GM12873 (cell line): ENCODE data around the gene PTPN14.

Source experiments
- CTCF ChIP-seq: IDR thresholded peaks from 2 replicates; pipeline ENCODE4 v1.5.1; 2012; ENCODE audit warnings: low read depth, mild to moderate bottlenecking, moderate library complexity, low read length, control low read depth; ENCODE audit not compliant: insufficient read depth; ENCODE audit errors: missing control alignments

The PTPN14 gene

GRCh38 chr1:214565310-214565709 is 13.9 kb upstream of the PTPN14 start:
- TF ChIP-seq CTCF = no peak

- TF ChIP-seq CTCF = no peak
Observed at GRCh38 chr1:214563881-214564280, 12.5 kb upstream of the PTPN14 start.

GRCh38 chr1:214557952-214558735 is 6.7 kb upstream of the PTPN14 start:
- no peak for TF ChIP-seq CTCF

- no peak for TF ChIP-seq CTCF
Observed at GRCh38 chr1:214553142-214553710, 1.8 kb upstream of the PTPN14 start.

GRCh38 chr1:214552174-214552608 is 789 bp upstream of the PTPN14 start:
- no peak for TF ChIP-seq CTCF

GRCh38 chr1:214550857-214551435 is 456 bp downstream of the PTPN14 start:
- TF ChIP-seq CTCF = no peak
